HepG2 (cell line): Measurements from ENCODE around the gene MYD88. TPM values are rescaled to one million over a fixed set of nuclear protein-coding genes. Genes with fewer than 3 reads are reported as not detected.

Experiments used
- GABPA ChIP-seq, 2 experiments: IDR thresholded peaks; 2 replicates each; pipeline ENCODE4 v1.6.1; 2011 to 2016; ENCODE audit warnings: low read depth in 2 of 2, low read length in 1 of 2, missing biosample characterization in 1 of 2, missing genetic modification characterization in 1 of 2
- HNF4A ChIP-seq: sonication (generic); formaldehyde crosslinking; IDR thresholded peaks from 2 replicates; pipeline ENCODE4 v1.4.0; 2020; ENCODE audit warnings: missing genetic modification reagents
- NCOA1 ChIP-seq: sonication (generic); formaldehyde crosslinking; IDR thresholded peaks from 2 replicates; pipeline ENCODE4 v1.9.0; 2021; ENCODE audit warnings: missing genetic modification reagents
- NFYB ChIP-seq: sonication (generic); formaldehyde crosslinking; IDR thresholded peaks from 2 replicates; pipeline ENCODE4 v1.4.0; 2020; ENCODE audit warnings: missing genetic modification reagents
- NFYC ChIP-seq: IDR thresholded peaks from 2 replicates; pipeline ENCODE4 v1.6.1; 2016; ENCODE audit warnings: missing genetic modification reagents, missing compliant biosample characterization
- RARA ChIP-seq: IDR thresholded peaks from 2 replicates; pipeline ENCODE4 v1.6.1; 2016; ENCODE audit warnings: missing genetic modification reagents, missing compliant biosample characterization
- REPIN1 ChIP-seq: sonication (generic); formaldehyde crosslinking; IDR thresholded peaks from 2 replicates; pipeline ENCODE4 v1.8.0; 2022; ENCODE audit warnings: missing genetic modification reagents, low read depth, mild to moderate bottlenecking, borderline replicate concordance
- TBP ChIP-seq: sonication (generic); formaldehyde crosslinking; IDR thresholded peaks from 2 replicates; pipeline ENCODE4 v1.5.0; 2020; ENCODE audit warnings: missing genetic modification reagents
- TBX3 ChIP-seq: fragments of 450-650 bp; IDR thresholded peaks from 2 replicates; pipeline ENCODE4 v1.6.1; 2017; ENCODE audit warnings: antibody characterized with exemption, mild to moderate bottlenecking, inconsistent platforms, borderline replicate concordance
- YEATS2 ChIP-seq: sonication (generic); formaldehyde crosslinking; IDR thresholded peaks from 2 replicates; pipeline ENCODE4 v1.4.0; 2020; ENCODE audit warnings: missing genetic modification reagents, borderline replicate concordance
- ZC3H13 ChIP-seq: sonication (generic); formaldehyde crosslinking; IDR thresholded peaks from 2 replicates; pipeline ENCODE4 v1.8.1; 2023; ENCODE audit warnings: mild to moderate bottlenecking, missing genetic modification reagents, moderate library complexity
- ZNF329 ChIP-seq: sonication (generic); formaldehyde crosslinking; IDR thresholded peaks from 2 replicates; pipeline ENCODE4 v1.9.0; 2021; ENCODE audit warnings: low read depth, mild to moderate bottlenecking, missing genetic modification reagents
- ZNF616 ChIP-seq: sonication (generic); formaldehyde crosslinking; IDR thresholded peaks from 2 replicates; pipeline ENCODE4 v1.5.0; 2020; ENCODE audit warnings: low read depth, mild to moderate bottlenecking, missing genetic modification reagents
- ZNF766 ChIP-seq: sonication (generic); formaldehyde crosslinking; IDR thresholded peaks from 2 replicates; pipeline ENCODE4 v1.5.0; 2020; ENCODE audit warnings: missing genetic modification reagents, borderline replicate concordance
- ZNF776 ChIP-seq: sonication (generic); formaldehyde crosslinking; IDR thresholded peaks from 2 replicates; pipeline ENCODE4 v1.4.0; 2020; ENCODE audit warnings: mild to moderate bottlenecking, missing genetic modification reagents
- polyA plus RNA-seq, 8 experiments: library from polyadenylated mRNA; depleted of rRNA in 3 of 8; stranded (reverse) in 7 of 8; unstranded in 1 of 8; fragments of >200 nt; fragmentation: Illumina TruSeq in 4 of 8; extraction: Trizol in 4 of 8; gene quantifications; 2 replicates each; pipeline versions ENCODE4 v1.2.1 to v1.2.3, GENCODE V29; 2011 to 2016; ENCODE audit warnings: low read depth in 4 of 8, missing spikeins in 1 of 8, mixed read lengths in 1 of 8; ENCODE audit not compliant: insufficient read depth in 1 of 8
- total RNA-seq, 5 experiments: library from RNA; depleted of rRNA; stranded (reverse); fragments of >200 nt; fragmentation: Illumina TruSeq; extraction: Trizol; gene quantifications; 2 replicates each; pipeline ENCODE4 v1.2.3, GENCODE V29; 2016; ENCODE audit warnings: low read depth in 1 of 5
- TF ChIP-seq, protein P1 (sequence below): sonication (generic); formaldehyde crosslinking; IDR thresholded peaks from 2 replicates; pipeline ENCODE4 v1.4.0; 2020; ENCODE audit warnings: mild to moderate bottlenecking, missing genetic modification reagents
- TF ChIP-seq, protein P2 (sequence below): sonication (generic); formaldehyde crosslinking; IDR thresholded peaks from 2 replicates; pipeline ENCODE4 v1.4.0; 2020; ENCODE audit warnings: mild to moderate bottlenecking, missing genetic modification reagents
- TF ChIP-seq, protein P3 (sequence below): sonication (generic); formaldehyde crosslinking; IDR thresholded peaks from 2 replicates; pipeline ENCODE4 v1.4.0; 2020; ENCODE audit warnings: missing genetic modification reagents
- TF ChIP-seq, protein P4 (sequence below): sonication (generic); formaldehyde crosslinking; IDR thresholded peaks from 2 replicates; pipeline ENCODE4 v1.8.1; 2023; ENCODE audit warnings: mild to moderate bottlenecking, missing genetic modification reagents
- TF ChIP-seq, protein P5 (sequence below): sonication (generic); formaldehyde crosslinking; IDR thresholded peaks from 2 replicates; pipeline ENCODE4 v1.4.0; 2020; ENCODE audit warnings: missing genetic modification reagents

Gene MYD88
- total and polyA plus RNA-seq, 2 of the 13 experiments (the other 11 are each of a cell fraction or from before 2014, with no cell fraction given) = 7.6 to 32.7 TPM

DNA sequence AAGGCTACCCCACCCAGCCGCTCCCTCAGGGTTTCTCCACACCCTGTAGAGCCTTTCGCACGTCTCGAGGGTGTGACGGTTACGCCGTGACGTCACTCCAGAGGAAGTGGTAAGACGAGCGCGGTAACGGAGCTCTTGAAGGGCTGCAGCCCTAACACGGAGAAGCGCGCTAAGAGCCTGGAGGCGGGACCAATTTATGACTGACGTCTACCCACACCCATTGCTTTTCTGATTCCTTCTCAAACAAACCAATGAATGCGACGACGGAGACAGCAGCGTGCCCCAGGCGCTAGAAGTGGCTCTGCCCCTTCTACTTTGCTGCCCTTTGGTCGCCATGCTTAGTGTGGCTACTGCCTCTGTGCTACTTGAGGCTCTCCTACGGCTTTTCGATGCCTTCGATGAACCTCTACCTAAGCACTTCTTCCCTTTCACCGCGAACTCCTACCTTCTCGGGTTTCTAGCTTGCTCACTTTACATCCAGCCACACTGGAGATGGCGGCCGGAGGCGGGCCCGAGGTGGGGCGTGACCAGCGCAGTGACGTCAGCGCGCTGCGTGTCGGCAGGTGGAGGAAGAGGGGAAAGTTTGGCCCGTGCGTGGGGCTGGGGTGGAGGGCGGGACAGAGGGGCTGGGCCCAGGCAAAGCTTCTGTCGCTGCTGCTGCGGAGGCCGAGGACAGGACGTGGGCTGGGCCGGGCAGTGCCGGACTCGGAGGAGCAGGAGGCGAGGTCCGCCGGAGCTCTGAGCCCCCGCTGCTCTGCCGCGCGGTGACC, 26.7 kb downstream of the MYD88 start, which contains the start of gene OXSR1 (continued):
- TF ChIP-seq, protein P1, sequence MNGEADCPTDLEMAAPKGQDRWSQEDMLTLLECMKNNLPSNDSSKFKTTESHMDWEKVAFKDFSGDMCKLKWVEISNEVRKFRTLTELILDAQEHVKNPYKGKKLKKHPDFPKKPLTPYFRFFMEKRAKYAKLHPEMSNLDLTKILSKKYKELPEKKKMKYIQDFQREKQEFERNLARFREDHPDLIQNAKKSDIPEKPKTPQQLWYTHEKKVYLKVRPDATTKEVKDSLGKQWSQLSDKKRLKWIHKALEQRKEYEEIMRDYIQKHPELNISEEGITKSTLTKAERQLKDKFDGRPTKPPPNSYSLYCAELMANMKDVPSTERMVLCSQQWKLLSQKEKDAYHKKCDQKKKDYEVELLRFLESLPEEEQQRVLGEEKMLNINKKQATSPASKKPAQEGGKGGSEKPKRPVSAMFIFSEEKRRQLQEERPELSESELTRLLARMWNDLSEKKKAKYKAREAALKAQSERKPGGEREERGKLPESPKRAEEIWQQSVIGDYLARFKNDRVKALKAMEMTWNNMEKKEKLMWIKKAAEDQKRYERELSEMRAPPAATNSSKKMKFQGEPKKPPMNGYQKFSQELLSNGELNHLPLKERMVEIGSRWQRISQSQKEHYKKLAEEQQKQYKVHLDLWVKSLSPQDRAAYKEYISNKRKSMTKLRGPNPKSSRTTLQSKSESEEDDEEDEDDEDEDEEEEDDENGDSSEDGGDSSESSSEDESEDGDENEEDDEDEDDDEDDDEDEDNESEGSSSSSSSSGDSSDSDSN (CRISPR knock-in tag) = peak; percentile 64; the same call in 1 of the 2 replicates
- TF ChIP-seq, protein P2, sequence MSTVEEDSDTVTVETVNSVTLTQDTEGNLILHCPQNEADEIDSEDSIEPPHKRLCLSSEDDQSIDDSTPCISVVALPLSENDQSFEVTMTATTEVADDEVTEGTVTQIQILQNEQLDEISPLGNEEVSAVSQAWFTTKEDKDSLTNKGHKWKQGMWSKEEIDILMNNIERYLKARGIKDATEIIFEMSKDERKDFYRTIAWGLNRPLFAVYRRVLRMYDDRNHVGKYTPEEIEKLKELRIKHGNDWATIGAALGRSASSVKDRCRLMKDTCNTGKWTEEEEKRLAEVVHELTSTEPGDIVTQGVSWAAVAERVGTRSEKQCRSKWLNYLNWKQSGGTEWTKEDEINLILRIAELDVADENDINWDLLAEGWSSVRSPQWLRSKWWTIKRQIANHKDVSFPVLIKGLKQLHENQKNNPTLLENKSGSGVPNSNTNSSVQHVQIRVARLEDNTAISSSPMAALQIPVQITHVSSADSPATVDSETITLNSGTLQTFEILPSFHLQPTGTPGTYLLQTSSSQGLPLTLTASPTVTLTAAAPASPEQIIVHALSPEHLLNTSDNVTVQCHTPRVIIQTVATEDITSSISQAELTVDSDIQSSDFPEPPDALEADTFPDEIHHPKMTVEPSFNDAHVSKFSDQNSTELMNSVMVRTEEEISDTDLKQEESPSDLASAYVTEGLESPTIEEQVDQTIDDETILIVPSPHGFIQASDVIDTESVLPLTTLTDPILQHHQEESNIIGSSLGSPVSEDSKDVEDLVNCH (CRISPR knock-in tag) = no peak
- TF ChIP-seq NCOA1 (CRISPR knock-in tag) (peak; percentile 75; the same call in 1 of the 2 replicates), TBX3 (peak; percentile 33; the same call in 1 of the 2 replicates), REPIN1 (CRISPR knock-in tag) (peak; percentile 58; the same call in 1 of the 2 replicates), GABPA (IDR thresholded peaks at IDR 0.05; ENCODE audit: low read depth, low read length) (peak; percentile 64), GABPA (CRISPR knock-in tag; IDR thresholded peaks at IDR 0.05; ENCODE audit: low read depth) (peak; percentile 93), ZNF766 (CRISPR knock-in tag) (peak; percentile 84; the same call in 1 of the 2 replicates), TBP (CRISPR knock-in tag) (0 out of 2 replicates have a peak, but pooled peaks have one; percentile 39), NFYC (CRISPR knock-in tag) (peak; percentile 96), ZNF616 (peak; percentile 80), HNF4A (CRISPR knock-in tag) (no peak), NFYB (CRISPR knock-in tag) (peak; percentile 98), ZC3H13 (CRISPR knock-in tag) (no peak; the same call in 1 of the 2 replicates), RARA (peak; percentile 40), YEATS2 (CRISPR knock-in tag) (peak; percentile 73; the same call in 1 of the 2 replicates), ZNF329 (CRISPR knock-in tag) (peak; percentile 22; the same call in 1 of the 2 replicates), ZNF776 (CRISPR knock-in tag) (peak; percentile 9; the same call in 1 of the 2 replicates)
- TF ChIP-seq, protein P3, sequence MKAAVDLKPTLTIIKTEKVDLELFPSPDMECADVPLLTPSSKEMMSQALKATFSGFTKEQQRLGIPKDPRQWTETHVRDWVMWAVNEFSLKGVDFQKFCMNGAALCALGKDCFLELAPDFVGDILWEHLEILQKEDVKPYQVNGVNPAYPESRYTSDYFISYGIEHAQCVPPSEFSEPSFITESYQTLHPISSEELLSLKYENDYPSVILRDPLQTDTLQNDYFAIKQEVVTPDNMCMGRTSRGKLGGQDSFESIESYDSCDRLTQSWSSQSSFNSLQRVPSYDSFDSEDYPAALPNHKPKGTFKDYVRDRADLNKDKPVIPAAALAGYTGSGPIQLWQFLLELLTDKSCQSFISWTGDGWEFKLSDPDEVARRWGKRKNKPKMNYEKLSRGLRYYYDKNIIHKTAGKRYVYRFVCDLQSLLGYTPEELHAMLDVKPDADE (CRISPR knock-in tag) = peak; percentile 24; the same call in 1 of the 2 replicates
- TF ChIP-seq, protein P4, sequence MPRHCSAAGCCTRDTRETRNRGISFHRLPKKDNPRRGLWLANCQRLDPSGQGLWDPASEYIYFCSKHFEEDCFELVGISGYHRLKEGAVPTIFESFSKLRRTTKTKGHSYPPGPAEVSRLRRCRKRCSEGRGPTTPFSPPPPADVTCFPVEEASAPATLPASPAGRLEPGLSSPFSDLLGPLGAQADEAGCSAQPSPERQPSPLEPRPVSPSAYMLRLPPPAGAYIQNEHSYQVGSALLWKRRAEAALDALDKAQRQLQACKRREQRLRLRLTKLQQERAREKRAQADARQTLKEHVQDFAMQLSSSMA (CRISPR knock-in tag) = peak; percentile 100
- TF ChIP-seq, protein P5, sequence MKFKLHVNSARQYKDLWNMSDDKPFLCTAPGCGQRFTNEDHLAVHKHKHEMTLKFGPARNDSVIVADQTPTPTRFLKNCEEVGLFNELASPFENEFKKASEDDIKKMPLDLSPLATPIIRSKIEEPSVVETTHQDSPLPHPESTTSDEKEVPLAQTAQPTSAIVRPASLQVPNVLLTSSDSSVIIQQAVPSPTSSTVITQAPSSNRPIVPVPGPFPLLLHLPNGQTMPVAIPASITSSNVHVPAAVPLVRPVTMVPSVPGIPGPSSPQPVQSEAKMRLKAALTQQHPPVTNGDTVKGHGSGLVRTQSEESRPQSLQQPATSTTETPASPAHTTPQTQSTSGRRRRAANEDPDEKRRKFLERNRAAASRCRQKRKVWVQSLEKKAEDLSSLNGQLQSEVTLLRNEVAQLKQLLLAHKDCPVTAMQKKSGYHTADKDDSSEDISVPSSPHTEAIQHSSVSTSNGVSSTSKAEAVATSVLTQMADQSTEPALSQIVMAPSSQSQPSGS (CRISPR knock-in tag) = peak; percentile 70; the same call in 1 of the 2 replicates
